Loucy (cell line): Measurements from ENCODE around the gene ABLIM1.

Experiments
- H2AFZ ChIP-seq: fragments of 200-600 bp; sonication (generic); 2 replicates; pipeline ENCODE4 v1.6.0; 2016; ENCODE audit warnings: antibody characterized with exemption, mild to moderate bottlenecking, low read length, moderate library complexity
- H3F3A ChIP-seq: fragments of 200-600 bp; 2 replicates; pipeline ENCODE4 v1.6.0; 2016; ENCODE audit warnings: antibody characterized with exemption, low read depth, mild to moderate bottlenecking
- H3K27me3 ChIP-seq: fragments of 200-600 bp; sonication (generic); 2 replicates; pipeline ENCODE4 v1.6.1; 2014; ENCODE audit warnings: low read length, mild to moderate bottlenecking; ENCODE audit not compliant: insufficient read depth, poor library complexity, severe bottlenecking
- H3K36me3 ChIP-seq: fragments of 200-600 bp; sonication (generic); 2 replicates; pipeline ENCODE4 v1.6.1; 2016; ENCODE audit warnings: low read length; ENCODE audit not compliant: insufficient read depth
- H3K4me1 ChIP-seq: fragments of 200-600 bp; sonication (generic); 2 replicates; pipeline ENCODE4 v1.5.1; 2014; ENCODE audit warnings: low read length, mild to moderate bottlenecking; ENCODE audit not compliant: insufficient read depth, poor library complexity, severe bottlenecking
- H3K4me2 ChIP-seq: fragments of 200-600 bp; sonication (generic); 2 replicates; pipeline ENCODE4 v1.6.0; 2014; ENCODE audit warnings: antibody characterized with exemption, low read length, low read depth, mild to moderate bottlenecking; ENCODE audit not compliant: poor library complexity, severe bottlenecking
- H3K4me3 ChIP-seq: fragments of 200-600 bp; sonication (generic); 2 replicates; pipeline ENCODE4 v1.5.1; 2014; ENCODE audit warnings: low read length, mild to moderate bottlenecking, mixed read lengths; ENCODE audit not compliant: poor library complexity, severe bottlenecking
- H3K79me2 ChIP-seq: fragments of 200-600 bp; sonication (generic); 2 replicates; pipeline ENCODE4 v1.6.1; 2014; ENCODE audit warnings: low read length; ENCODE audit not compliant: insufficient read depth
- H3K9ac ChIP-seq: fragments of 200-600 bp; sonication (generic); 2 replicates; pipeline ENCODE4 v1.6.0; 2014; ENCODE audit warnings: mild to moderate bottlenecking, low read depth, low read length, moderate library complexity; ENCODE audit not compliant: poor library complexity, severe bottlenecking
- H3K9me2 ChIP-seq: fragments of 200-600 bp; sonication (generic); replicated peaks from 2 replicates; pipeline ENCODE4 v1.6.1; 2016; ENCODE audit warnings: low read depth, low read length, mixed read lengths
- H3K9me3 ChIP-seq: fragments of 200-600 bp; sonication (generic); 2 replicates; pipeline ENCODE4 v1.6.1; 2014; ENCODE audit warnings: mild to moderate bottlenecking, antibody characterized with exemption, low read length, low read depth; ENCODE audit not compliant: insufficient read depth
- H4K20me1 ChIP-seq: fragments of 200-600 bp; sonication (generic); 2 replicates; pipeline ENCODE4 v1.6.0; 2014; ENCODE audit warnings: antibody characterized with exemption, low read length, mild to moderate bottlenecking; ENCODE audit not compliant: insufficient read depth, poor library complexity, severe bottlenecking
- CTCF ChIP-seq: fragments of 200-600 bp; sonication (generic); conservative IDR thresholded peaks from 2 replicates; pipeline ENCODE4 v1.5.1; 2014; ENCODE audit warnings: mild to moderate bottlenecking, antibody characterized with exemption, low read length
- EZH2phosphoT487 ChIP-seq: fragments of 200-600 bp; IDR thresholded peaks from 2 replicates; pipeline ENCODE4 v1.6.1; 2018; ENCODE audit warnings: antibody characterized with exemption, mild to moderate bottlenecking, moderate library complexity, borderline replicate concordance

ABLIM1 gene

DNA sequence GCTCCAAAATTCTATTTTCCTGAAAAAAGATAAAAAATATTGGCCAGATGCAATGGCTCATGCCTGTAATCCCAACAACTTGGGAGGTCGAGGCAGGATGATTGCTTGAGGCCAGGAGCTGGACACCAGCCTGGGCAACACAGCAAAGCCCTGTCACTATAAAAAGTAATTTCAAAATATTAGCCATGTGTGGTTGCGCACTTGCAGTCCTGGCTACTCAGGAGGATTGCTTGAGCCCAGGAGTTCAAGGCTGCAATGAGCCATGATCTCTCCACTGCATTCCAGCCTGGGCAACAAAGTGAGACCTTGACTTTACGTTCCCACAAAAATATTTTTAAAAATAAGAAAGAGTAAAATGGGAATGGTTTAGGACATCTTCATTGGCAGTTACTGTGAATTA, 149.7 kb downstream of the ABLIM1 start:
- Histone ChIP-seq H3K36me3 (peaks cover 44% of the 10 kb centered on the region), H3K4me2 (no peak overlapping the region), H3K9ac (no peak overlapping the region), H3K4me1 (peaks cover 14% of the 10 kb centered on the region), H2AFZ (no peak overlapping the region), H3K27me3 (no peaks in the 10 kb centered on the region), H3K79me2 (peaks cover 91% of the 10 kb centered on the region), H3K9me2 (no peaks in the 10 kb centered on the region), H3K4me3 (no peak overlapping the region), H4K20me1 (no peaks in the 10 kb centered on the region), H3F3A (no peaks in the 10 kb centered on the region), H3K9me3 (no peaks in the 10 kb centered on the region)
- TF ChIP-seq EZH2phosphoT487, result no peak
- no peak for TF ChIP-seq CTCF

GRCh38 chr10:114507449-114507848, 150.6 kb downstream of the ABLIM1 start:
- no peaks in the 10 kb centered on the region for H3K27me3 ChIP-seq
- H3K4me2 ChIP-seq, result no peak overlapping the region
- H3K4me3 ChIP-seq, result no peak overlapping the region
- peaks cover 13% of the 10 kb centered on the region for H3K4me1 ChIP-seq
- H3K9ac ChIP-seq, result no peak overlapping the region
- H3K36me3 ChIP-seq, result peaks cover 44% of the 10 kb centered on the region
- H3K9me3 ChIP-seq, result no peaks in the 10 kb centered on the region
- no peaks in the 10 kb centered on the region for H4K20me1 ChIP-seq
- TF ChIP-seq CTCF, result no peak
- H3F3A ChIP-seq, result no peaks in the 10 kb centered on the region
- peaks cover 89% of the 10 kb centered on the region for H3K79me2 ChIP-seq
- H2AFZ ChIP-seq, result no peak overlapping the region
- H3K9me2 ChIP-seq, result no peaks in the 10 kb centered on the region

DNA sequence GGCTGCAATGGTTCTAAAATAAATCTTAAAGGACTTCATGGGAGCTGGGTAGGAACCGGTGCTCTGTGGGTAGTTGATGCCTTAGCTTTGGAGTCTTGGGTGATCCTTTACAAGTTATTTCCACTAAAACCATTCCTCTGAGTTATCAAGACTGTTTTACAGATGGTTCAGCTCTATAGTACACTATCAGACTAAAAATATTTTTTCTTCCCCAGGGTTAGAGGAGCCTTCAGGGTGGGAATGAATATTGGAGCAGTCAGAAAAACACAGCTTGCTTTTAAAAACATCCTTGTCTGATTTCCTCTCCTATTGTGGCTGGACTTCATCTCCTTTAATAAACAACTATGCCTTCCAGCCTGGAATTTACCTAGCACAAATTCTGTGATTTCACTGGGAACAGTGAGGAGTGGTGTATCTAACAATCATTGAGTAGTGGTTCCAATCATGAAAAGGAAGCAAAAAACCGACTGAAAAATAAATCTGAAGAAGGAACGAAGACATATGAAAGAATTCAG, 151.1 kb downstream of the ABLIM1 start:
- Histone ChIP-seq H3K9ac (no peak overlapping the region), H3K4me2 (no peak overlapping the region), H3K36me3 (peaks cover 40% of the 10 kb centered on the region), H4K20me1 (no peaks in the 10 kb centered on the region), H3K27me3 (no peaks in the 10 kb centered on the region), H2AFZ (no peak overlapping the region), H3K9me2 (no peaks in the 10 kb centered on the region), H3K9me3 (no peaks in the 10 kb centered on the region), H3F3A (no peaks in the 10 kb centered on the region), H3K4me1 (peaks cover 18% of the 10 kb centered on the region), H3K4me3 (no peak overlapping the region), H3K79me2 (peaks cover 85% of the 10 kb centered on the region)
- TF ChIP-seq EZH2phosphoT487 (no peak), CTCF (no peak)
